ENCODE data around the gene KCNN1.
A peak's percentile ranks its signal among the peaks of the same experiment; 100 is the strongest.
"Not testable (repeated sequence)": the region's sequence is repeated elsewhere in the genome, so short reads cannot be mapped to it uniquely, and the experiment has no call there.

Gene KCNN1

GRCh38 chr19:18031401-18031800 lies 64.5 kb downstream of the KCNN1 start:
- not testable (repeated sequence) for DNase-seq

GRCh38 chr19:18032102-18032501 lies 65.2 kb downstream of the KCNN1 start:
- DNase-seq, result not testable (repeated sequence)

GRCh38 chr19:18041054-18041453 lies 74.1 kb downstream of the KCNN1 start:
- DNase-seq, result no peak

GRCh38 chr19:18043676-18044075 lies 76.8 kb downstream of the KCNN1 start:
- no peak for DNase-seq

- DNase-seq, result peak; percentile 87 to 88
These were observed 78.0 kb downstream of the KCNN1 start for GRCh38 chr19:18044825-18045304.

GRCh38 chr19:18045307-18046050 lies 78.6 kb downstream of the KCNN1 start:
- no peak for DNase-seq

GRCh38 chr19:18046059-18046718 lies 79.3 kb downstream of the KCNN1 start:
- peak in 1 of 2 donors; percentile 30 for DNase-seq

GRCh38 chr19:18049385-18049784 lies 82.5 kb downstream of the KCNN1 start:
- no peak for DNase-seq

All from stimulated activated CD4-positive, alpha-beta T cell treated with anti-CD3 and anti-CD28 coated beads, Interleukin-2, amount 100 ng/mL, for 24 hours (primary cell).